ENCODE data around the gene ABCF3.

DNA sequence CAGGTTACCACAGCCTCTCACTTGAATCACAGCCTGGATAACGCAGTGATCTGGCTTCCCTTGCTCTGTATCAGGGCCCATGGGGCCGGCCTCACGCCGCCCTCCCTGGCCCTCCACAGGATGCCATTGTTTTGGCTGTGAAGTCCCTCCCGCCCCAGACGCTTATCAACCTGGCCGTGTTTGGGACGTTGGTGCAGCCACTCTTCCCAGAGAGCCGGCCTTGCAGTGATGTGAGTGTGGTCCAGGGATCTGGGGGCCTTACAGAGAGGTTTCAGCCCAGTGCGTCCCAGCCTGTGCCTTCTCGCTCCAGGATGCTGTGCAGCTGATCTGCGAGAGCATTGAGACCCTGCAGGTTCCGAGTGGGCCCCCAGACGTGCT, 50.0 kb downstream of the ABCF3 start:
- TF ChIP-seq, protein P1, sequence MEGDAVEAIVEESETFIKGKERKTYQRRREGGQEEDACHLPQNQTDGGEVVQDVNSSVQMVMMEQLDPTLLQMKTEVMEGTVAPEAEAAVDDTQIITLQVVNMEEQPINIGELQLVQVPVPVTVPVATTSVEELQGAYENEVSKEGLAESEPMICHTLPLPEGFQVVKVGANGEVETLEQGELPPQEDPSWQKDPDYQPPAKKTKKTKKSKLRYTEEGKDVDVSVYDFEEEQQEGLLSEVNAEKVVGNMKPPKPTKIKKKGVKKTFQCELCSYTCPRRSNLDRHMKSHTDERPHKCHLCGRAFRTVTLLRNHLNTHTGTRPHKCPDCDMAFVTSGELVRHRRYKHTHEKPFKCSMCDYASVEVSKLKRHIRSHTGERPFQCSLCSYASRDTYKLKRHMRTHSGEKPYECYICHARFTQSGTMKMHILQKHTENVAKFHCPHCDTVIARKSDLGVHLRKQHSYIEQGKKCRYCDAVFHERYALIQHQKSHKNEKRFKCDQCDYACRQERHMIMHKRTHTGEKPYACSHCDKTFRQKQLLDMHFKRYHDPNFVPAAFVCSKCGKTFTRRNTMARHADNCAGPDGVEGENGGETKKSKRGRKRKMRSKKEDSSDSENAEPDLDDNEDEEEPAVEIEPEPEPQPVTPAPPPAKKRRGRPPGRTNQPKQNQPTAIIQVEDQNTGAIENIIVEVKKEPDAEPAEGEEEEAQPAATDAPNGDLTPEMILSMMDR (IDR thresholded peaks at IDR 0.05): no peak
- TF ChIP-seq POLR2A (IDR thresholded peaks at IDR 0.05) (no peak), POLR2AphosphoS5 (IDR thresholded peaks at IDR 0.05) (no peak)

Data from prostate gland (tissue), 2 donors.